Germinal center (tissue), 1 donor: ENCODE measurements around the gene TM9SF1.
A peak's percentile ranks its signal among the peaks of the same experiment; 100 is the strongest.

Experiments used
- DNase-seq: peaks from one replicate; pipeline ENCODE4 v3.0.0; 2012; ENCODE audit warnings: mixed read lengths, low spot score

The TM9SF1 gene

DNA sequence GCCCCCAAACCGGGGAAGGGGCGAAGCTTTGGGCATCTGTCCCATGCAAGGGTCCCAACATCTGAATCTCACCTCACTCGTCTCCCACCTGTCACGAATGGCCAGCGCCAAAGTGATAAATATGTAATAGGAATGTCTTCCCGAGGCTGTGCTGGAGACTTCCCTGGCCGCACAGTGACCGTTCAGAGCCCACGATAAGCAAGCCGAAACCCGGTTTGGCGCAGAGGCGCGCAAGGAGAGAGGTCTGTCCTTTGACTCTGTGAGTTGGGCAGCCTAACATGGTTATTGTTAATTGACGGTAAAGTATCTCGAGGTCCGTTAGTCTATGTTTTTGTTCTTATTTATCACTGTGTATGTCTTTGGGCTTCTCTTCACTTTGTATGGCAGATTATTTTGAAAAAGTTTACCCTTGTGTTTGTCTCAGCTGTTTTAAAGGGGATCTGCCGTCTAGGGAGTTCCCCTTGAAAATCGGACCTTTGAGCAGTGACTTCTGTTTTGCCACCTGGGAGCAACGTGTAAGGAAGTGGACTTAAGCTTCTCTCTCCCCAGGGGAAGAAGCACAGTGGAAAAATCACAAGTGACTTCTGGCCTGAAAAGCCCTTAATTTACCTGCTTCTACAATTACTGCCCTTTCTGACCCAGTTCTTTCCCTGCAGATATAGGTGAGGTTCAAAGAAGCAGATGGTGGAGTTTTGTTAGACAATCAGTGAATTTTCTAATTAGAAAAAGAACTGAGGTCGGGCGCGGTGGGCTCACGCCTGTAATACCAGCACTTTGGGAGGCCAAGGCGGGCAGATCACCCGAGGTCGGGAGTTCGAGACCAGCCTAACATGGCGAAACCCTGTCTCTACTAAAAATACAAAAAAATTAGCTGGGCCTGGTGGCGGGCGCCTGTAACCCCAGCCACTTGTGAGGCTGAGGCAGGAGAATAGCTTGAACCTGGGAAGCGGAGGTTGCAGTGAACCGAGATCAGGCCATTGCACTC, 1.1 kb upstream of the TM9SF1 start:
- DNase-seq: peak; percentile 56

DNA sequence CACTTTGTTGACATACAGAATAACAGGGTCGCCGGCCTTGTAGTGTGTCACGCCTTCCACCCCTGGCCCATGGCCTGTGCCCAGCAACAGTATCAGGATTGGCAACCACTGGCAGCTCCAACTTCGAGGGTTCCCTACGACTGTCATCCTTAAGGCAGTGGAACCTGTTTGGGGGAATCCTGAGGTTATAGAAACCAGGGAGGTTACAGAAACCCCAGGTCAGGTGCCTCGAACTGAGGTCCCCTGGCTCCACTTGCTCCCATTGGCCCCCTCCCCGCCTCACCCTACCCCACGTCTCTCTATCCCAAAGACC, 412 bp downstream of the TM9SF1 start:
- no peak for DNase-seq

DNA sequence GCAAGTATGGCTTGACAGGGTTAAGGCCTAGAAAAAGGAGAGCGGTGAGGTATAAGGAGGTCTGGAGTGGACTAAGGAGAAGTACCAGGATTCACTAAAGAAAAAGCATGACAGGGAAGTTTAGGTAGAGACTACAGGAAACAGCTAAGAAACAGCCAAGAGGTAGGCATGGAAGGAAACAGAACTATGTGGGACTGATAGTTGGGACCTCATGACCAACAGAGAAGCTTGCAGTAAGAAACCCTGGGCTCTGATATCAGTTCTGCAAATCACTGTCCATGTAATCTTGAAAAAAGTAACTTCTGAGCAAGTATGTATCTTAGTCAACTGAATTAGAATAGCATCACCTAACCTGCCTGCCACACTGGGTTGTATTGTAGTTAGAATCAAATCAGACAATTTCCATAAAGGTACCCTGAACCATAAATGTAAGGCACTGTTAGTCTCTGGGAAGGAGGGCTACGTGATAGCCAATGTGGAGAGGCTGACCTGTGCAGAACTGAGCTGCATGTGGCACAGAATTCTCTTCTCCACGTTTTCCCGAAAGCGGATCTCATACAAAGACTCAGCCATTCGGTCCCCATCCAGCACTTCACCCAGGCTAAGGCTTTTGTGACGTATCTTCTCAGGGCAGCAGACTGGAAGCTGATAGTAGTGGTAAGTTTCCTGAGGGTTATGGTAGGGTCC, 912 bp downstream of the TM9SF1 start:
- no peak for DNase-seq

DNA sequence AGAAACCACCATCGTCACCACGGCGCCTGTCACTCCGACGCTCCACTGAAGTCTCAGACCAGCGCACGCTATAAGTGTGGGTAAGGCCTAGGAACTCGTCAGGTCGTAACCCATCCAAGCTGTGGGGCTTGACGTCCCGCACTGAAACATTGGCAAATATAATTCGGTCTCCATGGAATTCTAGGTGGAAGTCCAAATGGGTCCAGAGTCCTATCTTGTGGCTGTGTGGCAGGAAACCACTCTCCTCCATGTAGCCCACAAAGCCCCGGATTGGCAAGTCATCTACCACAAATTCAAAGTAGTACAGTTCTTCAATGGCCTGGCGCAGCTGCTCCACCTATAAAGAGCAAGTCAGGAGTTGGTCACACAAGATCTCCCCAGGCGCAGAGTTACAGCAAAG, 2.3 kb downstream of the TM9SF1 start:
- DNase-seq: no peak

DNA sequence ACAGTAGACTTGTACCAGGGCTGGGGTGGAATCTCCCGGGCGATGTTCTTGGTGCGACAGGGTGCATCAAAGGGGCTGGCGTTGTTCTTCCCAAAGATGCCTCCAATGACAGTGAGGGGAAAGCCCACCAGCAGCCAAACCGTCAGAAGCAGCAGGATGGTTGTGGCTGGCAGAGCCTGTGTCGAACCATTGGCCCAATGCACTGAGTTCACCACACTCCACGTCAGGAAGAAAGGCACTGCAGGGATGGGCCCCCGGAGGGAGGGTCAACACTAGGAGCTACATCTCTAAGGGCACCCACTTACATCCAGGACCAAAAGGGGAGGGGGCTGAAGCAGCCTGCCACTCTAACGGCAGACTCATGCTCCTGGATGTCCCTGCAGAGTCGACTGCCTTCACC, 4.8 kb downstream of the TM9SF1 start:
- DNase-seq: no peak

DNA sequence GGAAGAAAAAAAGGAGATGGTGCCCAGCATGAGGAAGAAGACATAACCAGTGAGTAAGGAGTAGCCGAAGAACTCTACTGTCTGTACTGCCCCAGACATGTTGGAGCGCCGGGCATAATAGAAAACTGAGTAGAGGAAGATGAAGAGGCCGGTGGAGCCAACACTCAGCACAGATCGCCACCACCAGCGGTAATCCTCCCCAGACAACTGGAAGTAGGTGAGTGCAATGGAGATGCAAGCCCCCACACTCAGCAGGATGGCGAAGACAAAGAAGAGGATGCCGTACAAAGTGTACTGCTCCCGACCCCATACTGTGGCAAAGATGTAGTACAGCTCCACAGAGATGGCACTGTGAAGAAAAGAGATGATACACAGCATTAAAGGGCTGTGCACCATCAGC, 5.8 kb downstream of the TM9SF1 start:
- no peak for DNase-seq

DNA sequence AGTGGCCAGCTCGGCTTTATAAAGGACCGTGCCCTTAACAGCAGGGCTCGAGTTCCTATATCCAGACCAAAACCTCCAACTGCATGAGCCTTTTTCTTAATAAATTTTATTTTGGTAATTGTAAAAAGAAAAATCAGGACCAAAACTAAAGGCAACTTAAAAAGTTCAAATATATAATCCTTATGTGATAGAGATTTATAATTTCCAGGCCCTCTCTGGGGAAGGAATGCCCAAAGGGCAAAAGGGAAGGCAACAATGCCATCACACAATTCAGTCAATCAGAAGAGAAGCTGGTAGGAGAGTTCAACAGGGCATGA, 6.2 kb downstream of the TM9SF1 start:
- DNase-seq: no peak

DNA sequence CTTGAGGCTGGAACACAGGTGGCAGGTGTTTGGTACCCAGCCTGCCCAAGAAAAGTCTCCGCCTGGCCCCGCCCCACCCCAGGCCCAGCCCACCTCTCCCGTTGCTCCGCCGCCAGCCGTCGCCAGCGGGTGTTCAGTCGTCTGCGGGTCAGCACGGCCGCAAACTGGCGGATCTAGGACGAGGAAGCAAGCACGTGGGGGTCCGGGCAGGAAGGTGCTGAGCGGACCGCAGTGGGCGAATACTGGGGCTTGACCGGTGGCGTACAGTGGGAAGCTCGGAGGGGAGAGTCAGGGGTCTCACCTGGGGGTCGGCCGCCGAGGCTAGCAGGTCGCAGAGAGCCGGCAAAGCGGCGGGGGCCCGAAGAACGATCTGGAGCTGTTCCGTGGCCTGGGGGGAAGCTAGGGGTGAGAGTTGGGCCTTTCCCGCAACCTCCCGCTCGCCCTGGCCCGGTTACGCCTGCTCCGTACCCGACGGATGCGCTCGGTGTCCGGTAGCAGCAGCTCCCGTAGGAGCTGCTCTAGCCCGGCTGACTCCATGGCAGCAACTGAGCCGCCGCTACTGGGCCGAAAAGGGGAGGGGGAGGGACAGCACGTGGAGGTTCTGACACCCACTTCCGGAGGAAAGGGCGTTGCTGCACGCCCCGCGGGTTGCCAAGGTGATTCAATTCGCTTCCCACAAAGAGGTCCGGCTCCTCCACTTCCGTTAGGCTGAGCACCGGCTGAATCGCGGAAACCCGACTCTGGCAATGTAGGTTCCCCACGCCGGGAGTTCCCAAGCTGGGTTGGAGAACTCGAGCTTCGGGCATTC, 6.8 kb downstream of the TM9SF1 start, which contains the start of gene IPO4:
Gene IPO4, minus strand, starts transcription at position 566 of the 808 bp plus-strand sequence. Its CDS starts 29 bp downstream, at position 537.
- peak; percentile 94 for DNase-seq

DNA sequence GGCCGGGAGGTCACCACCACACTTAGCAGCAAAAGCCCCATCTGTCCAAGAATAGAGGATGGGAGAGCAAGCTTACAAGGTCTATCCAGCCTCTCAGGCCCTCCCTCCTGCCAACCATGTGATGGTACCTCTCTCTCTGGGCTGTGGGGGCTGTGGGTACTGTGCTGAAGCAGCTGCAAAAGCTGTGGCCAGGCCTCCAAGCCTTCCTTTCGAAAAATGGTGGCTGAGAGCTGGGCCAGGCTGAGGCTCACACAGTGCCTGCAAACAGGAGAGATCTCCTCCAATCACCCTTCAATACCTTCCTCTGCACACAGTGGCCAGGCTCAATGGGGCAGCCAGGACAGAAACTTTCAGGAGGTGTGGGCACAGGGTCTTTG, 7.7 kb downstream of the TM9SF1 start:
- DNase-seq: no peak

DNA sequence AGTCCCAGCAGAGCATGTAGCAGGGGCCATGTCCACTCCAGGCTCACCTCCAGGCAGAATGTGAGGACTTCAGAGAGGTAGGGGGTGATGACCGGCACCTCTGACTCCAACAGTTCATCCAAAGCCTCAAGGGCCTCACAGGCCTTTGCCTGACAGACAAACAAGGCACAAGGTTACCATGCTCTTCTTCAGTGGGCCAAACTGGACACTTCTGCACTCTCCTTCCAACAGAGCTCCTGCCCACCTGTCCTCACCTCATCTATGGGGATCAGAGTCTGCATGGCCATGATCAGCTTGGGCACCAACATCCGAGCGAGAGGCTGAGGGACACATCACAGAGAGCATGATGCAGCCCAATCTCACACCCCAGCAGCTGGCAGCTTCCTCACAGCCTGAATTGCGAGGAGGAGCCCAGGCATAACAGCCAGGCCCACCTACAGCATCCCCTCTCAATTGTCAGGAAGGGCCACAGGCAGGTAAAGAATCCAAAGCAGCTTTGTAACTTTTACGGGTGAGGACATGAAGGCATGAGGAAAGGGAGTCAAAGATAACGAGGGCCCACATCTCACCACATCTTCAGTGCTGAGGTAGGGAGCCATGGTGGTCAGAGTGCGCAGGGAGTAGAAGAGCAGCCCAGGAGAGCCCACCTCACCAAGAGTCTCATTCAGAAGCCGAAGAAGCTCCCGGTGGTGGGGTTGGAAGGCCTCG, 8.3 kb downstream of the TM9SF1 start:
- DNase-seq: no peak

DNA sequence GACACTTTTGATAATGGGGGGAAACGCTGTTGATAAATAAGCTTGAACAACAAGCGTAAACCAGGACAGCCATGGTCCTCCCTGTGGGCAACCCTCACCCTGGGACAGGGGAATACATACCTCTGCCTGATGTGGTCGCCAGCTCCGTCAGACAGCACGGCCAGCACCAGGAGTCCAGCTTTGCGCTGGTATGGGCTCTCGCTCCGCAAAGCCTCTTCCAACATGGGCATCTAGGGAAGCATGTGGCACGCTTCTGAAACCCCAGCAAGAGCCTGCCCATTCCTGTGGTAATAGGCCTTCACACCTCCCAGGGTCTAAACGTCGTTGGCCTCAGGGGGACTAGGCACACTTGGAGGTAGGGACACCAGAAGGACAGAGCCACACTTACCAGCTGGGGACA, 9.5 kb downstream of the TM9SF1 start:
- DNase-seq: no peak

DNA sequence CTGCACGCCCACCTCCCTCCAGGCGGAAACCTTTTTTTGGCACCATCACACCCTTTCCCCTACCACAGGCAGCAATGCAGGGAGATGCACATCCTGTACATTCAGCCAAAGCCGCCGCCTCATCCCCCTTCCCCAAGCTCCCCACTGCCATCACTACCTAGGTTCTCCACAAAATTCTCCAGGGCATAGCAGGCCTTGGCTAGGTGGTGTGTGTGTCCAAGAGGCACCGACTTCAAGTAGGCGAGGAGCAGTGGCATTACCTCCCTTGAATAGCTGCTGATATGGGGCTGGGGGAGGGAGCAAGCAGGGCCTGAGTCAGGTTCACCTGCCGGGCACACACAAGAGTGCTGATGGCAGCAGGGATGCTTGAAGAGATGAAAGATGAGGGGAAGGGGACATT, 10.2 kb downstream of the TM9SF1 start:
- DNase-seq: no peak

DNA sequence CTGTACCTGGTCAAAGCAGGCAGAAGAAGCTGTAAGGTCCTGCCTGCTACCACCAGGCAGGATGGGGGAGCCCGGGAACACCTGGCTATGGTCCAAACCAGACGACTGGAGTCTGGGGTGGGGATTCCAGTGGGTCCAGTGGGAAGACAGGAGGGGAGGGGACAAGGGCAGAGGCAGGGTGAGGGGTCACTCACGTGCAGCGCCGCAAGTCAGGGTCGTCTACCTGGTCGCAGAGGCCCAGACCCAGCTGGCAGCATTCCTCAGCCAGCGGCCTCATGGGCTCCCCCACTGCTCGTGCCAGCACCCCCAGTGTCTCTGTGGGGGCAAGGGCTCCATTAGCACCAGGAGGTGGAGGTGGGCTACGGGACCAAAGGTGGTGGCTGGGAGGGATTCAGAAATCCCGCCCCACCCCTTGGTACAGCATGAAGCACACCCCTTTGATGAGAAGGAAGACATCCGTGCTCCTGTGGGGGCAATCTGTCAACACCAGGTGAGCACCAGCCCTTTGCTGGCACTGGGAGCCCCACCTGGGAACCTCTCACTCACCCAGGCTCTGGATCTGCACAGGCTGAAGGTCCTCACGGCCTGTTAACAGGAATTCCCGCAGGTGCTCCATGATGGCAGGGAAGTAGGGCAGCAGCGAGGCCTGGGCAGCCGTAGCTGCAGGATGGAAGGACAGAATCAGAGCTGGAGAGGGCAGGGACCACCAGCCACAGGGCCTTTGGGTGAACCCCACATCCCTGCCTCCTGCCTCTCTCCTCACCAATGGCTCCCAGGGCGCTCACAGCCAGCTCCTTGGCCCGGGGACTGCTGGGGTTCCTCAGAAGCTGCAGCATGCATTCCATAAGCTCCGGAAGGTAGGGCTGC, 10.9 kb downstream of the TM9SF1 start:
- no peak for DNase-seq

DNA sequence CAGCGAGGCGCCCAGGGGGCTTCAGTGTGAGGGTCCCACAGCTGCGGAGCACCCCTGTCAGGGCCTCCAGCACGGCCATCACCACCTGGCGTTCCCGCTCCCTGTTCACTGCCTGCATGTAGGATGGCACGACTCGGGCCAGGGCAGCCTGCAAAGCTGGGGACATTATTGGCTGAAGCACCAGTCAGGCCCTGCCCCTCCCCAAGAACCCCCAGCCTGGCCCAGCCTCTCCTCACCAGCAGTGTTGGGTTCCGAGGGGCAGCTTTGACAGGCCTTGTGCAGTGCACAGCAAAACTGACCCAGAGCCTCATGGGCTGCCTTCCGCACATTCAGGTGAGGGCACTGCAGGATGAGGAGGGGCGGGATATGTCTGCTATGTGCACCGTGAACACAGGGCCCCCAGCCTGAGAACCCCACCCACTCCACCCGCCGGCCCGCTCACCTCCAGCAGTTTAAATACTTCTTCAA, 12.2 kb downstream of the TM9SF1 start:
- DNase-seq: no peak

DNA sequence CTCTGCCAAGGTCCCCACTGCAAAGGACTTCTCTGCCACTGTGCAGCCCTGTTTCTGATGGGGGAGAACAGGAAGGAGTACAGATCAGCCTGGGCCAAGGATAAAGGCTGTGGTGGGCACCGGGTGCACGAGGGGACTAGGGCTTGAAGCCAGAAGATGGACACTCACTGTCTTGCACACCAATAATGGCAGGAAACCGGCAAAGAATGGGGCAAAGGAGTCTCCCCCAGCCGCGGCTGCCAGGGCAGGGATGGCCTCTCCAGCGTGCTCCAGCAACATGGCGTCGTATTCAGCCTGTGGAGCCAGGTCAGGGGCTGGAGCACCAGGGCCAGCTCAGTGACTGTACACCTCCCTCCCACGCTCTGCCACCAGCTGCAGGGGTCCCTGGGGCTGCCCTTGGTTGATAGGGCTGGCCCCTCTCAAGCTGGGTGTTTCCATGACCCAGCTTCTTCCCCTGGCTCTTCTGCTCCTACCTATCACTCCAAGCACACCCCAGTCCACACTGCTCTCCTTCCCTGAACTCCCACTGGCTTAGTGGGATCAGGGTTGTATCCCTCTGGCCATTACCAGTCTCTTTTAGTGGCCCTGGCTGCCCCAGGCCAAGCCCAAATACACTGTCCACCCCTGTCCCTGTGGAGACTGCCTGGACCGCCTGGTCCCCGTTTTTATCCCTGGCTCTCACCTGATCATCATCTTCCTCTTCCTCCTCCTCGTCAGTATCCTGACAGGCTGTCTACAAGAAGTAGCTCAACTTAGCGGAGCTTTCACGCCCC, 12.9 kb downstream of the TM9SF1 start:
- DNase-seq: no peak

DNA sequence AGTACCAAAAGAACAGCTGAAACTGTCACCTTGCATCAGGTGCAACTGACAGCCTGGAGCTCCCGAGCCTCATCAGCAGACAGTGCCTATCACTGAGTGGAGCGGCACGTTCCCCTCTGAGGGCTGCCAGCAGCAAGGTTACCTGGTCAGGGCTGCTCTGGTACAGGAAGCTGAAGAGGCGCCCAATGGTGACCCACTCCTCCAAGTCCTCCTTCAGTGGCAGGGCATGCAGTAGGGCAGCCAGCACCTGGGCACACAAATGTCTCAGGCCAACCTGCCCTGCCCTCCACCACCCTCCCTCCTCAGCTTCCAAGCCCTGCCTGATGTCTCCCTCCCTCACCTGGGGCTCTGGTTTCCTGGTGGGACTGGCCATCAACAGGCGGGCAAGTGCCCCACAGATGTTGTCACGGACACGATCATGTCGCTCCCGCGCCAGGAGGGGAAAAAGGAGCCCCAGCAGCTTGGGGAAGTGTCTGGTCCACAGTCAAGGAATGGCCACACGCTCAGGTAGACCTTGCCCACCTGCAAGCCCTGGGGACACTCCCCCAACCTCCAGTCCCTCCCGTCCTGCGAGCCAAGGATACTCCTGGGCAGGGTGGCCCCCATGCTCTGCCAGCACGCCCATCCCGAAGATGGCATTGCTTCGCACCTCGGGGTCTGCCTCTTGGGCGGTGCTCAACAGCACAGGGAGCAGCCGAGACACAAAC, 13.7 kb downstream of the TM9SF1 start:
- no peak for DNase-seq

DNA sequence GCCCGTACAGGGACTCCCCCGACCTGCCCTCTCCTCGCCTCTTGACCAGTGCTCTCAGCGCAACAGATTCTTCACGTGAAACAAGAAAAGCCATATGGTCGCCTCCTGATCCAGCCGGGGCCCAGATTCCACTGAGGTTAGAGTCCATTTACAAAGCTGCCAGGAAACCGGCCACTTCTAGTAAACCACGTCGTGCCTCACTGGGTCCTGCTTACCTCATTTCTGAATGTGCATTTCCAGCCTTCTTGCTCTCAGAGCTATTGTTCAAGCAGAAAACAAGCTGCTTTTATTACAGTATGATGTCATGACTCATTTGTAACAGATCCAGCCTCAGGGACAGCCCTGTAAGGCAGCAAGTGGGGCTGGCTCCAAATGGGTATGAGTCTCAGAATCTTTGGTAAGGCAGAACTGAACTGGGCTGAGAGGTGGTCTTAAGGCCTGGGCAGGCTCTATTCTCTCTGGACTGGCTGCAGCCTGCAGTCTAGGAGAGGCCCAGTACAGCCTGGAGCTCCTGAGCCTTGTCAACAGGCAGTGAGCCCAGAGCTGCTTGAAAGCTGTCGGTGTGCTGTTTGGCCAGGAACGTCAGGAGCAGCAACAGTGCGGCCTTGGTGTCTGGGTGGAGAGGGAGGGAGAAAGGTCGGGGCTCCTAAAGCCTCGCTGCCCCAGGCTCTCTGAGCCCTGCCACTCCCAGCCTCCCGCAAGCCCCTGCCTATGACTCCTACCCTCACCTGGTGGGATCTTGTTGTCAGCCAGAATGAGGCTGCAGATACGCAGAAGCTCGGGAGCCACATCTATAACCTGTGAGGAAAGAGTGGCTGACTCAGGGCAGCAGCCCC, 15.1 kb downstream of the TM9SF1 start:
- DNase-seq: no peak

DNA sequence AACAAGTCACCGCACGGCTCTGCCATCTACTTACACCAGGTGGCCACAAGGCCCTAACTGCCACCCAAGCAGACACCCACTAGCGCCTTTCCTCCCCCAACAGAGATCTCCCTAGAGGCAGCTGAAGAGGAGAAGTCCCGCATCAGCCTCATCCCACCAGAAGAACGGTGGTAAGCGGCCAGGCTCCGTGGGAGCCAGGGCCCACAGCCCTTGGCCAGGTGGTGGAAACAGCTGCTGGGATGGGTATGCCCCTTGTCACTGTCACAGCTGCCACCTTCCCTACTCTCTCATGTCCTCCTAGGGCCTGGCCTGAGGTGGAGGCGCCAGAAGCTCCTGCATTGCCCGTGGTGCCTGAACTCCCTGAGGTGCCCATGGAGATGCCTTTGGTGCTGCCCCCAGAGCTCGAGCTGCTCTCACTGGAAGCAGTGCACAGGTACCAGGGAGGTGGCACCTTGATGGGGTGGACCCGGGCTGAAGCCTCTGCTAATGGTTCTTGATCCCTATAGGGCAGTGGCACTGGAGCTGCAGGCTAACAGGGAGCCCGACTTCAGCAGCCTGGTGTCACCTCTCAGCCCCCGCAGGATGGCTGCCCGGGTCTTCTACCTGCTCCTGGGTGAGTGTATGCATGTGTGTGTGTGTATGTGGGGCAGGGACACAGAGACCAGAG, 15.8 kb downstream of the TM9SF1 start:
- no peak for DNase-seq
